OCI-LY3 (cell line): ENCODE results near the gene C7orf57.

Source experiments
- H2AFZ ChIP-seq: fragments of 200-600, 300-600 bp; shearing (Covaris generic); 2 replicates; pipeline ENCODE4 v1.6.0; 2014; ENCODE audit warnings: antibody characterized with exemption, low read depth, low read length
- H3K27ac ChIP-seq: fragments of 200-600, 300-600 bp; sonication (generic); 2 replicates; pipeline ENCODE4 v1.5.1; 2014; ENCODE audit warnings: mild to moderate bottlenecking, low read length, moderate library complexity, mixed read lengths
- H3K27me3 ChIP-seq: fragments of 200-600, 300-600 bp; sonication (generic); 2 replicates; pipeline ENCODE4 v1.6.1; 2014; ENCODE audit warnings: low read depth, low read length, mixed read lengths
- H3K36me3 ChIP-seq: fragments of 200-600, 300-600 bp; sonication (generic); replicated peaks from 2 replicates; pipeline ENCODE3; 2014; ENCODE audit warnings: low read depth, low read length, mixed read lengths
- H3K4me1 ChIP-seq: fragments of 300-600, 200-600 bp; sonication (generic); 2 replicates; pipeline ENCODE4 v1.6.1; 2014; ENCODE audit warnings: low read length, mixed read lengths
- H3K4me2 ChIP-seq: fragments of 200-600, 300-600 bp; sonication (generic); 2 replicates; pipeline ENCODE4 v1.6.1; 2014; ENCODE audit warnings: low read length, mixed read lengths
- H3K4me3 ChIP-seq: fragments of 300-600, 200-600 bp; sonication (generic); 2 replicates; pipeline ENCODE4 v1.5.1; 2014; ENCODE audit warnings: antibody characterized with exemption, mild to moderate bottlenecking, low read length, moderate library complexity
- H3K79me2 ChIP-seq: fragments of 300-600, 200-600 bp; shearing (Covaris generic); 2 replicates; pipeline ENCODE4 v1.6.1; 2014; ENCODE audit warnings: mild to moderate bottlenecking, low read length, mixed read lengths
- H3K9ac ChIP-seq: fragments of 300-600, 200-600 bp; shearing (Covaris generic); 2 replicates; pipeline ENCODE4 v1.6.0; 2014; ENCODE audit warnings: mild to moderate bottlenecking, low read length, moderate library complexity
- H3K9me3 ChIP-seq: fragments of 200-600, 300-600 bp; shearing (Covaris generic); 2 replicates; pipeline ENCODE4 v1.6.1; 2014; ENCODE audit warnings: low read length, mixed read lengths; ENCODE audit not compliant: insufficient read depth
- H4K20me1 ChIP-seq: fragments of 200-600, 300-600 bp; sonication (generic); 2 replicates; pipeline ENCODE4 v1.6.1; 2016; ENCODE audit warnings: low read length, mixed read lengths; ENCODE audit not compliant: insufficient read depth
- CTCF ChIP-seq: fragments of 200-600, 300-600 bp; sonication (generic); IDR thresholded peaks from 2 replicates; pipeline ENCODE4 v1.5.1; 2014; ENCODE audit warnings: antibody characterized with exemption, low read length, low read depth
- EZH2phosphoT487 ChIP-seq: fragments of 200-600 bp; shearing (Covaris generic); IDR thresholded peaks from 2 replicates; pipeline ENCODE4 v1.6.1; 2018; ENCODE audit warnings: antibody characterized with exemption, mixed run types, low read depth

Gene C7orf57

GRCh38 chr7:48033922-48034321 is 1.4 kb upstream of the C7orf57 start:
- Histone ChIP-seq H3K27ac (no peak overlapping the region), H3K79me2 (no peaks in the 10 kb centered on the region), H3K4me3 (no peak overlapping the region), H3K4me2 (no peak overlapping the region), H3K9ac (no peak overlapping the region), H2AFZ (no peak overlapping the region), H3K27me3 (peaks cover 6% of the 10 kb centered on the region; the same call in 1 of the 2 replicates), H4K20me1 (no peaks in the 10 kb centered on the region), H3K4me1 (no peaks in the 10 kb centered on the region), H3K9me3 (no peaks in the 10 kb centered on the region), H3K36me3 (no peaks in the 10 kb centered on the region)
- no peak for TF ChIP-seq CTCF
- TF ChIP-seq EZH2phosphoT487: no peak

- no peak overlapping the region for H3K9ac ChIP-seq
- no peak for TF ChIP-seq CTCF
- no peak for TF ChIP-seq EZH2phosphoT487
- H3K36me3 ChIP-seq: no peaks in the 10 kb centered on the region
- no peaks in the 10 kb centered on the region for H3K4me1 ChIP-seq
- H3K4me2 ChIP-seq: no peak overlapping the region
- no peak overlapping the region for H2AFZ ChIP-seq
- H4K20me1 ChIP-seq: no peaks in the 10 kb centered on the region
- H3K79me2 ChIP-seq: no peaks in the 10 kb centered on the region
- no peaks in the 10 kb centered on the region for H3K9me3 ChIP-seq
- H3K27ac ChIP-seq: no peak overlapping the region
- H3K4me3 ChIP-seq: no peak overlapping the region
- peaks cover 6% of the 10 kb centered on the region; the same call in 1 of the 2 replicates for H3K27me3 ChIP-seq
Measured at GRCh38 chr7:48035967-48036478, 680 bp downstream of the C7orf57 start.

- peaks cover 6% of the 10 kb centered on the region; the same call in 1 of the 2 replicates for H3K27me3 ChIP-seq
- H3K4me2 ChIP-seq: no peak overlapping the region
- H3K9me3 ChIP-seq: no peaks in the 10 kb centered on the region
- H3K9ac ChIP-seq: no peak overlapping the region
- no peaks in the 10 kb centered on the region for H3K36me3 ChIP-seq
- H4K20me1 ChIP-seq: no peaks in the 10 kb centered on the region
- H3K27ac ChIP-seq: no peak overlapping the region
- H3K4me1 ChIP-seq: no peaks in the 10 kb centered on the region
- H3K4me3 ChIP-seq: no peak overlapping the region
- H2AFZ ChIP-seq: no peak overlapping the region
- TF ChIP-seq EZH2phosphoT487 (no peak), CTCF (no peak)
- H3K79me2 ChIP-seq: no peaks in the 10 kb centered on the region
Measured at GRCh38 chr7:48038815-48039506, 3.6 kb downstream of the C7orf57 start.

GRCh38 chr7:48040944-48041652 is 5.8 kb downstream of the C7orf57 start:
- Histone ChIP-seq H4K20me1 (no peaks in the 10 kb centered on the region), H3K4me1 (no peaks in the 10 kb centered on the region), H3K4me2 (no peak overlapping the region), H3K9ac (no peak overlapping the region), H3K36me3 (no peaks in the 10 kb centered on the region), H3K27me3 (peaks cover 6% of the 10 kb centered on the region; the same call in 1 of the 2 replicates), H2AFZ (no peak overlapping the region), H3K4me3 (no peak overlapping the region), H3K27ac (no peak overlapping the region), H3K9me3 (no peaks in the 10 kb centered on the region), H3K79me2 (no peaks in the 10 kb centered on the region)
- no peak for TF ChIP-seq EZH2phosphoT487
- no peak for TF ChIP-seq CTCF
